Measurements from ENCODE around the gene PDIA6.

PDIA6 gene

DNA sequence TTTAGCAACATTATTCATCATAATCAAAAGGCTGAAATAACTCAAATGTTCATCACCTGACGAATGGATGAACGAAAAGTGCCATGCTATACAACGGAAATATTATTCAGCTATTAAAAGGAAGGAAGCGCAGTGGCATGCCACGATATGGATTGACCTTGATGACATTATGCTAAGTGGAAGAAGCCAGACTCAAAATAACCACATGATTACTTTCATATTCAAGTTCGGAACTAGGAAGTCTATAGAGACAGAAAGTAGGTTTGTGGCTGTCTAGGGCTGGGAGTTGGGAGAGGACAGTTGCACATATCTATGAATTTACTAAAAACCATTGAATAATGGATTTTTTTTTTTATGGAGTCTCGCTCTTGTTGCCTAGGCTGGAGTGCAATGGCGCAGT lies 13.4 kb upstream of the PDIA6 start:
- peaks cover 12% of the 10 kb centered on the region for H3K4me1 ChIP-seq (ENCODE audit: low read length)

DNA sequence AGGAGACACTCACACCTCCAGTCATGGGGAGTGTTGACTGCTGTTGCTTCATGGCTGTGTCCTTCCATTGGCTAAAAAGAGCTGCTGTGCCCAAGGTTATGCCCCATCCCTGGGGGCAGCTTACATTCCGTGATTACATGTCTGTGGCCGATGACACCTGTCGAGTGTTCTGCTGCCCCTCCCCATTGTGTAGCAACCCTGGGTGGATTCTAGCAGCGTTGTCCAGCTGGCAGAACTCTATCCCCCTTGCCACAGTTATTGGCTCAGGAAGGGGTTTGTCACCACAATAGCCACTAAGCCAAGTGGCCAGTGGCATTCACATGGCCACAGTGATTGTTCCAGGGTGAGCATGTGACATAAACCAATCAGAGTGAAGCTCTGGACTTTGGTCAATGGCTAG lies 11.6 kb upstream of the PDIA6 start:
- no peaks in the 10 kb centered on the region for H3K79me2 ChIP-seq (ENCODE audit: low read length)
- no peak overlapping the region for H3K4me2 ChIP-seq (ENCODE audit: low read length)
- TF ChIP-seq, protein P1, sequence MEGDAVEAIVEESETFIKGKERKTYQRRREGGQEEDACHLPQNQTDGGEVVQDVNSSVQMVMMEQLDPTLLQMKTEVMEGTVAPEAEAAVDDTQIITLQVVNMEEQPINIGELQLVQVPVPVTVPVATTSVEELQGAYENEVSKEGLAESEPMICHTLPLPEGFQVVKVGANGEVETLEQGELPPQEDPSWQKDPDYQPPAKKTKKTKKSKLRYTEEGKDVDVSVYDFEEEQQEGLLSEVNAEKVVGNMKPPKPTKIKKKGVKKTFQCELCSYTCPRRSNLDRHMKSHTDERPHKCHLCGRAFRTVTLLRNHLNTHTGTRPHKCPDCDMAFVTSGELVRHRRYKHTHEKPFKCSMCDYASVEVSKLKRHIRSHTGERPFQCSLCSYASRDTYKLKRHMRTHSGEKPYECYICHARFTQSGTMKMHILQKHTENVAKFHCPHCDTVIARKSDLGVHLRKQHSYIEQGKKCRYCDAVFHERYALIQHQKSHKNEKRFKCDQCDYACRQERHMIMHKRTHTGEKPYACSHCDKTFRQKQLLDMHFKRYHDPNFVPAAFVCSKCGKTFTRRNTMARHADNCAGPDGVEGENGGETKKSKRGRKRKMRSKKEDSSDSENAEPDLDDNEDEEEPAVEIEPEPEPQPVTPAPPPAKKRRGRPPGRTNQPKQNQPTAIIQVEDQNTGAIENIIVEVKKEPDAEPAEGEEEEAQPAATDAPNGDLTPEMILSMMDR (IDR thresholded peaks at IDR 0.05; ENCODE audit: low read depth, low read length) = no peak
- no peak for TF ChIP-seq EZH2phosphoT487 (IDR thresholded peaks at IDR 0.05; ENCODE audit: low read depth)
- H4K20me1 ChIP-seq (ENCODE audit: insufficient read depth, low read length) = no peaks in the 10 kb centered on the region
- H3K9ac ChIP-seq (ENCODE audit: low read length) = no peak overlapping the region
- peaks cover 12% of the 10 kb centered on the region for H3K4me1 ChIP-seq (ENCODE audit: low read length)
- H3K9me3 ChIP-seq (ENCODE audit: insufficient read depth, low read length) = no peaks in the 10 kb centered on the region
- H3K4me3 ChIP-seq (ENCODE audit: low read length) = no peak overlapping the region
- peaks cover 41% of the 10 kb centered on the region for H3K27me3 ChIP-seq (ENCODE audit: low read depth, low read length)
- H3K27ac ChIP-seq (ENCODE audit: low read length) = no peak overlapping the region
- no peaks in the 10 kb centered on the region for H3K36me3 ChIP-seq (replicated peaks; ENCODE audit: low read depth, low read length)
- H2AFZ ChIP-seq (ENCODE audit: low read depth, low read length) = no peak overlapping the region

More for the DNA sequence above, 13.4 kb upstream of the PDIA6 start:
- Histone ChIP-seq H3K27me3 (ENCODE audit: low read depth, low read length) (peaks cover 39% of the 10 kb centered on the region), H4K20me1 (ENCODE audit: insufficient read depth, low read length) (no peaks in the 10 kb centered on the region), H3K36me3 (replicated peaks; ENCODE audit: low read depth, low read length) (no peaks in the 10 kb centered on the region), H2AFZ (ENCODE audit: low read depth, low read length) (no peak overlapping the region), H3K4me3 (ENCODE audit: low read length) (no peak overlapping the region), H3K27ac (ENCODE audit: low read length) (no peak overlapping the region), H3K9ac (ENCODE audit: low read length) (no peak overlapping the region), H3K9me3 (ENCODE audit: insufficient read depth, low read length) (no peaks in the 10 kb centered on the region), H3K79me2 (ENCODE audit: low read length) (no peaks in the 10 kb centered on the region), H3K4me2 (ENCODE audit: low read length) (no peak overlapping the region)
- TF ChIP-seq EZH2phosphoT487 (IDR thresholded peaks at IDR 0.05; ENCODE audit: low read depth) = no peak
- TF ChIP-seq, protein P1 (IDR thresholded peaks at IDR 0.05; ENCODE audit: low read depth, low read length) = no peak

DNA sequence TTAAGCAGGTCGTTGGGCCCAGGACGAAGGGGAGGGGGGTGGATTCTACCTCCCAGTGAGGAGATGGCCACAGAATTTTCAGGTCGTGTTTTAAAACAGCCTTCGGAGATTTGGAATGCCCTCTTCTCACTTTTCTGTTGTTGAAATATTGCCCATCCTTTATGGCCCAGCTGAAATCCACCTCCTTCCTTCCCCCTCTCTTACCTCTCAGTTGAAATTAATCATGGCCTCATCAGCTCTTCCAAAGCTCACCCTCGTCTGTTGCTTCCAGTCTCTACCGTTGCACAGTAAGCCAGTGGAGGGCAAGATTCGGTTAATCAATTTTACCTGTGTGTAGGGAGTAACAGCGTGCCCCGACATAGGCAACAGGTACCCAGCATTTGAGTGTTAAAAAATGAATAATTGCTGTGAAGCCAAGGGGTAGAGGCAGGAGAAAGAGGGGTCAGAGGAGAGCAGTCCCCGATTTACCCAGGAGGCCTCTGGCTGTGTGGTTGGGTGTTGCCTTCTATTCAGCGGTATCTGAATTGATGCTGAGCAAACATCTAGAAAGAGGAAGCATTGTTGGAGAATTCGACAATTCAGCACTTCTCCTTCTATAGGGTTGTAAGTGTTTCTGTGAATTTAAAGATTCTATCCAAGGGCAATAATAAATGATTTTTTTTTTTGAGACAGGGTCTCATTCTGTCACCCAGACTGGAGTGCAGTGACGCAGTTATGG lies 8.6 kb upstream of the PDIA6 start:
- no peak overlapping the region for H2AFZ ChIP-seq (ENCODE audit: low read depth, low read length)
- peaks cover 56% of the 10 kb centered on the region for H3K27me3 ChIP-seq (ENCODE audit: low read depth, low read length)
- no peak overlapping the region for H3K4me2 ChIP-seq (ENCODE audit: low read length)
- TF ChIP-seq, protein P1 (IDR thresholded peaks at IDR 0.05; ENCODE audit: low read depth, low read length) = no peak
- no peak for TF ChIP-seq EZH2phosphoT487 (IDR thresholded peaks at IDR 0.05; ENCODE audit: low read depth)
- no peaks in the 10 kb centered on the region for H3K36me3 ChIP-seq (replicated peaks; ENCODE audit: low read depth, low read length)
- H3K4me1 ChIP-seq (ENCODE audit: low read length) = 0 out of 2 replicates have a peak, but pooled peaks cover 3% of the 10 kb centered on the region
- no peaks in the 10 kb centered on the region for H4K20me1 ChIP-seq (ENCODE audit: insufficient read depth, low read length)
- H3K9me3 ChIP-seq (ENCODE audit: insufficient read depth, low read length) = no peaks in the 10 kb centered on the region
- no peak overlapping the region for H3K27ac ChIP-seq (ENCODE audit: low read length)
- no peak overlapping the region for H3K4me3 ChIP-seq (ENCODE audit: low read length)
- H3K9ac ChIP-seq (ENCODE audit: low read length) = no peak overlapping the region
- no peaks in the 10 kb centered on the region for H3K79me2 ChIP-seq (ENCODE audit: low read length)

DNA sequence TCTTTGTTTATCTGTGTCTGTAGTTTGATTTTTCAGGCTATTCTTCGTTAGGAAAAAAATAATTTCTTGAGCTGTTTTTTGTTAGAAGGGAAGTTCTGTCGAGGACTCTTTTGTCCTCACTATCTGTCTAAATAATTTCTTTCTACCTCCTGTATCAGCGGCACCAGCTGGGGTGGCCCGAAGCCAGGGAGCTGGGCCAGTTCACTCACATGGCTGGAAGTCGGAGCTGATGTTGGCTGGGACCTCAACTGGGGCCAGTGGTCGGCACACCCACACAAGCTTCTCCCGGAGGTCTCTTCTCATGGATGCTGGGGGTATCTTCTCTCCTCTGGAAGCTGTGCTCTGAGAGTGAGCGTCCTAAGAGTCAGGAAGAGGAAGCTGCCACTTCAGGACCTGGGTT lies 8.0 kb upstream of the PDIA6 start:
- Histone ChIP-seq H3K4me3 (ENCODE audit: low read length) (no peak overlapping the region), H3K4me2 (ENCODE audit: low read length) (no peak overlapping the region), H3K9ac (ENCODE audit: low read length) (no peak overlapping the region), H3K9me3 (ENCODE audit: insufficient read depth, low read length) (no peaks in the 10 kb centered on the region), H3K36me3 (replicated peaks; ENCODE audit: low read depth, low read length) (no peaks in the 10 kb centered on the region), H2AFZ (ENCODE audit: low read depth, low read length) (no peak overlapping the region), H3K27ac (ENCODE audit: low read length) (no peak overlapping the region), H3K79me2 (ENCODE audit: low read length) (no peaks in the 10 kb centered on the region), H3K4me1 (ENCODE audit: low read length) (0 out of 2 replicates have a peak, but pooled peaks cover 3% of the 10 kb centered on the region), H3K27me3 (ENCODE audit: low read depth, low read length) (peaks cover 50% of the 10 kb centered on the region), H4K20me1 (ENCODE audit: insufficient read depth, low read length) (no peaks in the 10 kb centered on the region)
- TF ChIP-seq EZH2phosphoT487 (IDR thresholded peaks at IDR 0.05; ENCODE audit: low read depth) = no peak
- TF ChIP-seq, protein P1 (IDR thresholded peaks at IDR 0.05; ENCODE audit: low read depth, low read length) = no peak

Data from OCI-LY3 (cell line).